Karpas-422 (cell line): Measurements from ENCODE around the gene JAZF1. TPM values are rescaled to one million over a fixed set of nuclear protein-coding genes. Genes with fewer than 3 reads are reported as not detected.
A peak's percentile ranks its signal among the peaks of the same experiment; 100 is the strongest.

Experiments
- DNase-seq: peaks from one replicate; pipeline ENCODE4 v3.0.0-alpha.2; 2015
- H2AFZ ChIP-seq: fragments of 200-600 bp; sonication (generic); 2 replicates; pipeline ENCODE4 v1.6.1; 2014; ENCODE audit warnings: antibody characterized with exemption, low read length, mixed read lengths
- H3K27ac ChIP-seq: fragments of 200-600 bp; sonication (generic); 2 replicates; pipeline ENCODE4 v1.5.1; 2014; ENCODE audit warnings: mild to moderate bottlenecking, low read length, moderate library complexity
- H3K27me3 ChIP-seq: fragments of 200-600 bp; sonication (generic); 2 replicates; pipeline ENCODE4 v1.6.1; 2014; ENCODE audit warnings: low read length, mixed read lengths
- H3K36me3 ChIP-seq: fragments of 200-600 bp; sonication (generic); 2 replicates; pipeline ENCODE4 v1.6.1; 2014; ENCODE audit warnings: low read length, mixed read lengths; ENCODE audit not compliant: insufficient read depth
- H3K4me1 ChIP-seq: fragments of 200-600 bp; sonication (generic); 2 replicates; pipeline ENCODE4 v1.6.1; 2014; ENCODE audit warnings: mild to moderate bottlenecking, low read length, mixed read lengths
- H3K4me2 ChIP-seq: fragments of 200-600 bp; sonication (generic); 2 replicates; pipeline ENCODE4 v1.6.1; 2014; ENCODE audit warnings: low read length, low read depth, mild to moderate bottlenecking; ENCODE audit not compliant: poor library complexity, severe bottlenecking
- H3K4me3 ChIP-seq: fragments of 200-600 bp; sonication (generic); 2 replicates; pipeline ENCODE4 v1.5.1; 2014; ENCODE audit warnings: mild to moderate bottlenecking, antibody characterized with exemption, low read length, mixed read lengths
- H3K79me2 ChIP-seq: fragments of 200-600 bp; sonication (generic); 2 replicates; pipeline ENCODE4 v1.6.1; 2014; ENCODE audit warnings: mild to moderate bottlenecking, low read length, mixed read lengths
- H3K9ac ChIP-seq: fragments of 200-600 bp; sonication (generic); 2 replicates; pipeline ENCODE4 v1.6.0; 2014; ENCODE audit warnings: low read length
- H3K9me2 ChIP-seq: fragments of 200-600 bp; sonication (generic), shearing (Covaris generic); replicated peaks from 2 replicates; pipeline ENCODE4 v1.6.0; 2014; ENCODE audit warnings: mild to moderate bottlenecking, low read length, moderate library complexity; ENCODE audit not compliant: insufficient read depth
- H3K9me3 ChIP-seq: fragments of 300-700, 200-600 bp; sonication (generic); 2 replicates; pipeline ENCODE4 v1.6.1; 2014; ENCODE audit warnings: low read length, mixed read lengths
- H4K20me1 ChIP-seq: fragments of 200-600 bp; sonication (generic); 2 replicates; pipeline ENCODE4 v1.6.1; 2014; ENCODE audit warnings: mild to moderate bottlenecking, antibody characterized with exemption, low read length, low read depth; ENCODE audit not compliant: insufficient read depth
- total RNA-seq: library from RNA; depleted of rRNA; stranded (reverse); fragments of >200 nt; shearing (Covaris generic); gene quantifications from 2 replicates; pipeline ENCODE4 v1.2.3, GENCODE V29; 2014; ENCODE audit warnings: low replicate concordance

JAZF1 gene
- total RNA-seq, 1 experiment from 2014 or later = 4.2 TPM

- H3K4me1 ChIP-seq = peaks cover 36% of the 10 kb centered on the region
- no peak overlapping the region for H3K4me3 ChIP-seq
- 0 out of 2 replicates have a peak, but pooled peaks cover 2% of the 10 kb centered on the region for H3K27me3 ChIP-seq
- no peaks in the 10 kb centered on the region for H3K36me3 ChIP-seq
- H3K4me2 ChIP-seq = no peak overlapping the region
- H4K20me1 ChIP-seq = no peaks in the 10 kb centered on the region
- no peaks in the 10 kb centered on the region for H3K9me3 ChIP-seq
- no peak overlapping the region for H3K9ac ChIP-seq
- no peak overlapping the region for H3K27ac ChIP-seq
- no peak overlapping the region for H2AFZ ChIP-seq
- H3K9me2 ChIP-seq = no peaks in the 10 kb centered on the region
- peak; percentile 19 for DNase-seq
- no peaks in the 10 kb centered on the region for H3K79me2 ChIP-seq
These were observed 211.2 kb downstream of the JAZF1 start for GRCh38 chr7:27969346-27969745.

- Histone ChIP-seq H3K4me2 (no peak overlapping the region), H3K27me3 (0 out of 2 replicates have a peak, but pooled peaks cover 2% of the 10 kb centered on the region), H3K79me2 (no peaks in the 10 kb centered on the region), H4K20me1 (no peaks in the 10 kb centered on the region), H3K9me3 (no peaks in the 10 kb centered on the region), H3K27ac (no peak overlapping the region), H3K4me1 (peaks cover 38% of the 10 kb centered on the region), H3K9me2 (no peaks in the 10 kb centered on the region), H2AFZ (no peak overlapping the region), H3K9ac (no peak overlapping the region), H3K4me3 (no peak overlapping the region), H3K36me3 (no peaks in the 10 kb centered on the region)
- DNase-seq = no peak
These were observed 213.0 kb downstream of the JAZF1 start for GRCh38 chr7:27967639-27968038.

- peak overlapping the region; percentile 16 for H3K9ac ChIP-seq
- H4K20me1 ChIP-seq = no peaks in the 10 kb centered on the region
- peak; percentile 80 for DNase-seq
- H3K4me1 ChIP-seq = peaks cover 38% of the 10 kb centered on the region
- H3K27ac ChIP-seq = peak overlapping the region; percentile 76
- H3K79me2 ChIP-seq = no peaks in the 10 kb centered on the region
- no peaks in the 10 kb centered on the region for H3K9me3 ChIP-seq
- H3K36me3 ChIP-seq = no peaks in the 10 kb centered on the region
- H3K4me3 ChIP-seq = peak overlapping the region; percentile 42
- H3K4me2 ChIP-seq = peak overlapping the region; percentile 68
- 0 out of 2 replicates have a peak, but pooled peaks cover 2% of the 10 kb centered on the region for H3K27me3 ChIP-seq
- H3K9me2 ChIP-seq = no peaks in the 10 kb centered on the region
- no peak overlapping the region for H2AFZ ChIP-seq
These were observed 214.3 kb downstream of the JAZF1 start for GRCh38 chr7:27966219-27966780.

- 0 out of 2 replicates have a peak, but pooled peaks cover 2% of the 10 kb centered on the region for H3K27me3 ChIP-seq
- H4K20me1 ChIP-seq = no peaks in the 10 kb centered on the region
- H2AFZ ChIP-seq = no peak overlapping the region
- peak overlapping the region; percentile 76 for H3K27ac ChIP-seq
- no peak for DNase-seq
- no peaks in the 10 kb centered on the region for H3K9me2 ChIP-seq
- no peaks in the 10 kb centered on the region for H3K36me3 ChIP-seq
- peak overlapping the region; percentile 42; the same call in 1 of the 2 replicates for H3K4me3 ChIP-seq
- peak overlapping the region; percentile 16 for H3K9ac ChIP-seq
- H3K79me2 ChIP-seq = no peaks in the 10 kb centered on the region
- H3K4me1 ChIP-seq = peaks cover 38% of the 10 kb centered on the region
- H3K4me2 ChIP-seq = peak overlapping the region; percentile 68
- no peaks in the 10 kb centered on the region for H3K9me3 ChIP-seq
These were observed 214.9 kb downstream of the JAZF1 start for GRCh38 chr7:27965650-27966049.

- peaks cover 38% of the 10 kb centered on the region for H3K4me1 ChIP-seq
- H3K27me3 ChIP-seq = no peaks in the 10 kb centered on the region
- H3K9me3 ChIP-seq = no peaks in the 10 kb centered on the region
- no peak overlapping the region for H3K9ac ChIP-seq
- H4K20me1 ChIP-seq = no peaks in the 10 kb centered on the region
- H3K79me2 ChIP-seq = no peaks in the 10 kb centered on the region
- no peaks in the 10 kb centered on the region for H3K36me3 ChIP-seq
- H3K4me2 ChIP-seq = peak overlapping the region; percentile 68
- no peaks in the 10 kb centered on the region for H3K9me2 ChIP-seq
- DNase-seq = no peak
- H2AFZ ChIP-seq = no peak overlapping the region
- H3K27ac ChIP-seq = peak overlapping the region; percentile 76
- H3K4me3 ChIP-seq = no peak overlapping the region
These were observed 215.8 kb downstream of the JAZF1 start for GRCh38 chr7:27964820-27965219.

GRCh38 chr7:27963056-27963455 lies 217.5 kb downstream of the JAZF1 start:
- DNase-seq = no peak
- no peaks in the 10 kb centered on the region for H3K9me2 ChIP-seq
- no peak overlapping the region for H2AFZ ChIP-seq
- no peaks in the 10 kb centered on the region for H4K20me1 ChIP-seq
- H3K36me3 ChIP-seq = no peaks in the 10 kb centered on the region
- no peak overlapping the region for H3K27ac ChIP-seq
- no peak overlapping the region for H3K9ac ChIP-seq
- H3K27me3 ChIP-seq = no peaks in the 10 kb centered on the region
- no peaks in the 10 kb centered on the region for H3K9me3 ChIP-seq
- peaks cover 38% of the 10 kb centered on the region for H3K4me1 ChIP-seq
- no peaks in the 10 kb centered on the region for H3K79me2 ChIP-seq
- no peak overlapping the region for H3K4me3 ChIP-seq
- no peak overlapping the region for H3K4me2 ChIP-seq

GRCh38 chr7:27962273-27962672 lies 218.3 kb downstream of the JAZF1 start:
- no peak overlapping the region for H3K4me2 ChIP-seq
- H3K9ac ChIP-seq = no peak overlapping the region
- H3K4me1 ChIP-seq = peaks cover 30% of the 10 kb centered on the region
- H3K27ac ChIP-seq = no peak overlapping the region
- no peaks in the 10 kb centered on the region for H3K79me2 ChIP-seq
- no peaks in the 10 kb centered on the region for H3K9me3 ChIP-seq
- no peaks in the 10 kb centered on the region for H3K9me2 ChIP-seq
- no peaks in the 10 kb centered on the region for H3K27me3 ChIP-seq
- H3K36me3 ChIP-seq = no peaks in the 10 kb centered on the region
- H4K20me1 ChIP-seq = no peaks in the 10 kb centered on the region
- DNase-seq = no peak
- H3K4me3 ChIP-seq = no peak overlapping the region
- no peak overlapping the region for H2AFZ ChIP-seq

GRCh38 chr7:27961255-27961654 lies 219.3 kb downstream of the JAZF1 start:
- Histone ChIP-seq H3K79me2 (no peaks in the 10 kb centered on the region), H3K27ac (no peak overlapping the region), H3K9me2 (no peaks in the 10 kb centered on the region), H3K9ac (no peak overlapping the region), H3K4me1 (peaks cover 20% of the 10 kb centered on the region), H3K4me2 (no peak overlapping the region), H3K9me3 (no peaks in the 10 kb centered on the region), H4K20me1 (no peaks in the 10 kb centered on the region), H2AFZ (no peak overlapping the region), H3K27me3 (no peaks in the 10 kb centered on the region), H3K4me3 (no peak overlapping the region), H3K36me3 (no peaks in the 10 kb centered on the region)
- DNase-seq = no peak
